ENCODE data around the gene EYS.

The EYS gene

DNA sequence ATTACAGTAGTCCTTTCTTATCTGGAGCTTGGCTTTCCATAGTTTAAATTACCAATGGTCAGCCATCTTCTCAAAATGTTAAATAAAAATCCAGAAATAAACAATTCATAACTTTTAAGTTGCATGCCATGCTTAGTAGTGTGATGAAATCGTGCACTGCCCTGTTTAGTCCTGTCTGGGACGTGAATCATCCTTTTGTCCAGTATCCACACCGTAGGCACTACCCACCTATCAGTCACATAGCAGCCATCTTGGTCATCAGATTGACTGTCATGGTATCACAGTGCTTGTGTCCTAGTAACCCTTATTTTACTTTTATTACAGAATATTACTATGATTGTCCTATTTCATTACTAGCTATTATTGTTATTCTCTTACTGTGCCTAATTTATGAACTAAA is 924.1 kb downstream of the EYS start:
- TF ChIP-seq, protein P1, sequence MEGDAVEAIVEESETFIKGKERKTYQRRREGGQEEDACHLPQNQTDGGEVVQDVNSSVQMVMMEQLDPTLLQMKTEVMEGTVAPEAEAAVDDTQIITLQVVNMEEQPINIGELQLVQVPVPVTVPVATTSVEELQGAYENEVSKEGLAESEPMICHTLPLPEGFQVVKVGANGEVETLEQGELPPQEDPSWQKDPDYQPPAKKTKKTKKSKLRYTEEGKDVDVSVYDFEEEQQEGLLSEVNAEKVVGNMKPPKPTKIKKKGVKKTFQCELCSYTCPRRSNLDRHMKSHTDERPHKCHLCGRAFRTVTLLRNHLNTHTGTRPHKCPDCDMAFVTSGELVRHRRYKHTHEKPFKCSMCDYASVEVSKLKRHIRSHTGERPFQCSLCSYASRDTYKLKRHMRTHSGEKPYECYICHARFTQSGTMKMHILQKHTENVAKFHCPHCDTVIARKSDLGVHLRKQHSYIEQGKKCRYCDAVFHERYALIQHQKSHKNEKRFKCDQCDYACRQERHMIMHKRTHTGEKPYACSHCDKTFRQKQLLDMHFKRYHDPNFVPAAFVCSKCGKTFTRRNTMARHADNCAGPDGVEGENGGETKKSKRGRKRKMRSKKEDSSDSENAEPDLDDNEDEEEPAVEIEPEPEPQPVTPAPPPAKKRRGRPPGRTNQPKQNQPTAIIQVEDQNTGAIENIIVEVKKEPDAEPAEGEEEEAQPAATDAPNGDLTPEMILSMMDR (IDR thresholded peaks at IDR 0.05; ENCODE audit: insufficient read depth, low read depth, low read length, missing control alignments), result no peak
- no peak for DNase-seq (ENCODE audit: low read depth)
- no peak overlapping the region for H3K4me3 ChIP-seq (ENCODE audit: low read depth, low read length)

DNA sequence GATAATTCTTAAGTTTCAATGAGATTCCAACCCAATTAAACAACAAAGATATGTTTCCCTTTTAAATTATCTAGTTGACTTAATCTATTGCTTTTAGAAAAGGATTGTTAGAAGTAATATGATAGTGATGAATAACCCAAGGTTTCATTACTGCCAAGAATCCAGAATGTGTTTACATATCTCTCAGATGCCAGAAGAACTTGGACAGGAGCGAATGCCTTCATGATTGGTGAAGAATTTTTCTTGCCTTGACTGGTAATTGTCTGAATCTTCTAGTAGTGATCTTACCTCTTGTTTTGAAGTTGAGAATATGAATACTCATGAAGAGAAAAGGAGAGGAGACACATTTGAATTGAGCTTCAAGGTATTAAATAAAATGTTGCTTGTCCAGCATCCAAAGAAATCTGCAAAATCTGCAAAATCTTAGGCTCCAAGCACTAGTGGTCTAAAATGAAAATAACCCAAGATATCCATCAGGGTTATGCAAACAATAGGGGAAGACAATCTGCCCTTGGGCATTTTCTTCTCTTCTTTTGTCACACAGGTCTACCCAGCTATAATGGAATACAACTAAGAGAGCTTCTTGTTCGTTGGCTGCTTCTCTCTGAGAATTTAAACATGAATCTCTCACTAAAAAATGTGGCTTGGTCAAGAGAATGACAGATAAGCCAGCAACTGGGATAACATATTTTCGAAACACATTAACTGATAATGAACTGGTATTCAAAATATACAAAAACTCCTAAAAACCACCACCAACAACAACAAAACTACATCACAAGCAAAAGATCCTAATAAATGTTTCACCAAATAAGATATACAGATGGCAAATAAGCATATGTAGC is 928.9 kb downstream of the EYS start:
- no peak for DNase-seq (ENCODE audit: low read depth)

DNA sequence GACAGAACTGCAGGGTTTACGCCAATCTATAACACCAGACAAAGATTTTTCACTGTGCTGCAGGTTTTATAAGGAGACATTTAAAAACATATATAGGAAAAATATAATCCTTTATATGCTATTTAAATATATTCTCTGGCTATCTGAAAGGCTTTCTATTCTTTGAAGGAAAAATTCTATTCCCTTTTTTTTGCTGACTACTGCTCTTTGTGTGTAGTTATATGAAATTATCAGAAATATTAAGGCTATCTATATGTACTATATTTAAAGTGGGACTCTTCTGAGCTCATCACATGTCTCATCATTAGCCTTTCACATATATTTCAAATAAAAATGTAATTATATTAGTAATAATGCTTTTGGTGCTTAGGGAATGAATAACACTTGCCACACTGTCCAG is 930.7 kb downstream of the EYS start:
- no peak for DNase-seq (ENCODE audit: low read depth)
- H3K4me3 ChIP-seq (ENCODE audit: low read depth, low read length), result no peak overlapping the region
- TF ChIP-seq, protein P1 (IDR thresholded peaks at IDR 0.05; ENCODE audit: insufficient read depth, low read depth, low read length, missing control alignments), result no peak

More for the DNA sequence above, 928.9 kb downstream of the EYS start:
- no peak overlapping the region for H3K4me3 ChIP-seq (ENCODE audit: low read depth, low read length)
- TF ChIP-seq, protein P1 (IDR thresholded peaks at IDR 0.05; ENCODE audit: insufficient read depth, low read depth, low read length, missing control alignments), result no peak

DNA sequence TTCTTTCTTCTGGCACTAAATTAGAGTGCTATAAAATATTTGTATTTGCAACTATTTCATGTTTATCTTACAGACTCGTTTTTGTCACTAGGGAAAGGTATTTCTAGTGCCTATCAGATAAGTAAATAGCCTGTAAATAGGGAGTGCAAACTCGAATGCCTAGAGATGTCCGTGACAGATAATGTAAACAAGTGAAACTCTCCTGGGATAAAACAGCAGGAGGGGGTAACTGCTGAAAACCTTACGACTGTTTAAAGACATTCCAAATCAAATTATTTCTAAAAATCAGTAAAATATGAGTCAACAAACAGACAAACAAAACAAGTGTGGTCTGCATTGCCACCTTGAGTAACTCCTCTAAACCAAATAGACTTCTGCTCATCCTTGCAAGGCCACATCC is 932.1 kb downstream of the EYS start:
- TF ChIP-seq, protein P1 (IDR thresholded peaks at IDR 0.05; ENCODE audit: insufficient read depth, low read depth, low read length, missing control alignments), result no peak
- H3K4me3 ChIP-seq (ENCODE audit: low read depth, low read length), result no peak overlapping the region
- DNase-seq (ENCODE audit: low read depth), result no peak

DNA sequence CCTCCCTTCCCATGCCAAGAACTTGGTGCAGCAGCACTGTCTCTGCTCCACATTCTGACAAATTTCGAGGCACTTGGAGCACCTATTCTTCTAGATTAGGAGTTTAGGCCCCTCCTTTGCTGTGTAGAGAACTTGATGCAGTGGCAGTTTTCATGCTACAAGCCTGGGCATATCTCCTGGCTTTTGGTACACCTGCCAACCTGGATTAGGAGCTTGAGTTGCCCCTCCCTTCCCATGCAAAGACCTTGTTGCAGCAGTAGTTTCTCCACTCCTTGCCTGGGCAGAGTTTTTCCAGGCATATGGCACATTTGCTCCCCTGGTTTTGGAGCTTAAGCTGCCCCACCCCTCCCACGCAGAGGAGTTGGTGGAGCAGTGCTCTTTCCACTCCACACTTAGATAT is 956.1 kb downstream of the EYS start:
- no peak for DNase-seq (ENCODE audit: low read depth)
- TF ChIP-seq, protein P1 (IDR thresholded peaks at IDR 0.05; ENCODE audit: insufficient read depth, low read depth, low read length, missing control alignments), result no peak
- H3K4me3 ChIP-seq (ENCODE audit: low read depth, low read length), result no peak overlapping the region

DNA sequence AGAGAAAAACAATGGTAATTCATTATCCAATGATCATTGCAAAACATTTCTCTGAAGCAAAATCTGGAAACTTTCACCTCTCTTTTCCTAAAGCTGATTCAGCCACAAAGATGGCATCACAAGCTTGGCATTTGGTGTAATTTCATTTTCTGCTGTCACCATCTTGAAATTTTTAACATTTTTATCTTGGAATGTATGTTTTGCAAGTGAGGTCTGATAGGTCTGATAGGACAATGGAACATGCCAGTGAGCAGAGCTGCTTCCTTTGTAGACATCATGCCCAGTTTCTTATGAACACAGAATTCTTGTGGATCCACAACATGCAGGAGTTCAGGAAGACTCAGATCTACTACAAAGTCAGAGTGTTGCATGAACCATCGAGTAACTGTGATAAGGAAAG is 969.6 kb downstream of the EYS start:
- DNase-seq (ENCODE audit: low read depth), result no peak
- no peak overlapping the region for H3K4me3 ChIP-seq (ENCODE audit: low read depth, low read length)
- TF ChIP-seq, protein P1 (IDR thresholded peaks at IDR 0.05; ENCODE audit: insufficient read depth, low read depth, low read length, missing control alignments), result no peak
